Caco-2 (cell line): ENCODE measurements around the gene TRIM31. TPM values are rescaled to one million over a fixed set of nuclear protein-coding genes. Genes with fewer than 3 reads are reported as not detected.

Experiments used
- BruUV-seq: library from RNA; stranded (reverse); fragments of 400-500 nt; replicated peaks from 2 replicates; lab custom pipeline; 2021; lab: Mats Ljungman, UMichigan
- CTCF ChIA-PET: fragments of 300-600 bp; sonication (Branson Sonifier 250); formaldehyde crosslinking; loops from one replicate; lab custom pipeline; 2022; ENCODE audit warnings: antibody characterized with exemption; lab: Charles Lee
- POLR2A ChIA-PET: fragments of 300-600 bp; sonication (Branson Sonifier 250); formaldehyde crosslinking; loops from one replicate; lab custom pipeline; 2022; ENCODE audit warnings: antibody characterized with exemption; lab: Charles Lee
- DNase-seq, 2 experiments: peaks; one replicate each; pipeline versions ENCODE4 v3.0.0 to v3.0.0-alpha.2; 2020 to 2022
- H3K27me3 ChIP-seq: replicated peaks from 2 replicates; pipeline ENCODE4 v1.6.0; 2011; ENCODE audit warnings: low read length; ENCODE audit not compliant: control insufficient read depth, insufficient read depth
- H3K36me3 ChIP-seq: 2 replicates; pipeline ENCODE4 v1.5.1; 2011; ENCODE audit warnings: low read length; ENCODE audit not compliant: control insufficient read depth, insufficient read depth
- H3K4me1 ChIP-seq: fragments of 250-450 bp; sonication (Bioruptor Pico); 2 replicates; pipeline ENCODE4 v1.5.1; 2020; ENCODE audit warnings: mild to moderate bottlenecking
- H3K4me3 ChIP-seq: 2 replicates; pipeline ENCODE4 v1.5.1; 2011; ENCODE audit warnings: low read depth, mild to moderate bottlenecking, control low read depth, low read length
- H3K9me3 ChIP-seq: fragments of 250-450 bp; sonication (Bioruptor Pico); 2 replicates; pipeline ENCODE4 v1.5.1; 2020; ENCODE audit warnings: mild to moderate bottlenecking, moderate library complexity
- H3K27ac Mint-ChIP-seq: one replicate; pipeline ENCODE4 v1.8.0; 2022; ENCODE audit warnings: mixed read lengths; ENCODE audit not compliant: unreplicated experiment
- H3K27me3 Mint-ChIP-seq: one replicate; pipeline ENCODE4 v1.8.0; 2022; ENCODE audit warnings: mixed read lengths; ENCODE audit not compliant: insufficient read depth, unreplicated experiment
- H3K36me3 Mint-ChIP-seq: one replicate; pipeline ENCODE4 v1.8.0; 2022; ENCODE audit warnings: mild to moderate bottlenecking, mixed read lengths; ENCODE audit not compliant: insufficient read depth, unreplicated experiment
- H3K4me1 Mint-ChIP-seq: one replicate; pipeline ENCODE4 v1.8.0; 2022; ENCODE audit warnings: low read depth, mixed read lengths; ENCODE audit not compliant: unreplicated experiment
- H3K4me3 Mint-ChIP-seq: one replicate; pipeline ENCODE4 v1.8.0; 2022; ENCODE audit warnings: mild to moderate bottlenecking, moderate library complexity, mixed read lengths; ENCODE audit not compliant: unreplicated experiment
- H3K9me3 Mint-ChIP-seq: one replicate; pipeline ENCODE4 v1.8.0; 2022; ENCODE audit warnings: mixed read lengths; ENCODE audit not compliant: unreplicated experiment
- intact Hi-C: fragments of 100-400 bp; cut with micrococcal nuclease; formaldehyde crosslinking; loops from one replicate; pipeline ENCODE4 v1.10.0; 2022; ENCODE audit not compliant: unreplicated experiment
- total RNA-seq: library from RNA; stranded (reverse); gene quantifications from 2 replicates; pipeline ENCODE4 v1.2.3, GENCODE V29; 2022
- TF ChIP-seq, protein P1 (sequence below), 2 experiments: fragments of 200-600 bp in 1 of 2; IDR thresholded peaks; 1 replicate in 1 of 2; 2 replicates in 1 of 2; pipeline versions ENCODE4 v1.5.1 to v1.8.0; 2011 to 2022; ENCODE audit warnings: antibody characterized with exemption in 1 of 2, control low read depth in 1 of 2, inconsistent platforms in 1 of 2, low read depth in 1 of 2, low read length in 1 of 2, mild to moderate bottlenecking in 1 of 2, moderate library complexity in 1 of 2; ENCODE audit not compliant: insufficient read depth in 1 of 2, severe bottlenecking in 1 of 2, unreplicated experiment in 1 of 2

The TRIM31 gene
- total RNA-seq, 1 experiment from 2014 or later: 0.70 TPM

DNA sequence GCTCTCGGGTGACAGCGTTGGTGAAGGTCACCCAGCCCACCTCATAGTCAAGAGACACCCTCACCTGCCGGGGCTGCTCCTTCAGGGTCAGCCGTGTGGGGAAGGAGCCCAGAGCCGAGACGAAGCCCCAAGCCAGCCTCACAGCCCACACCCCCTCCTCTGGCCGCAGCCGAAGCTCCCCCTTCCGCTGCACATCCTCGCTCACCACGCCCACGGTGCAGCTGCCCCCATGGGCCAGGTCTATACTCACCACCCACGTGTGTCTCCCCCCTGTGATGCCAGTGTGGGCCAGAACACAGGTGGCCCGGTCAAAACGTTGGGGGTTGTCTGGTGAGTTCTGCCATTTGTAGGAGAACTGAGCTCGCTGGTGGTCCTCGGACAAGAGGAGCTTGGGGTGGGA lies 41.2 kb upstream of the TRIM31 start:
- intact Hi-C loops: no loop called here
- TF ChIP-seq, protein P1, sequence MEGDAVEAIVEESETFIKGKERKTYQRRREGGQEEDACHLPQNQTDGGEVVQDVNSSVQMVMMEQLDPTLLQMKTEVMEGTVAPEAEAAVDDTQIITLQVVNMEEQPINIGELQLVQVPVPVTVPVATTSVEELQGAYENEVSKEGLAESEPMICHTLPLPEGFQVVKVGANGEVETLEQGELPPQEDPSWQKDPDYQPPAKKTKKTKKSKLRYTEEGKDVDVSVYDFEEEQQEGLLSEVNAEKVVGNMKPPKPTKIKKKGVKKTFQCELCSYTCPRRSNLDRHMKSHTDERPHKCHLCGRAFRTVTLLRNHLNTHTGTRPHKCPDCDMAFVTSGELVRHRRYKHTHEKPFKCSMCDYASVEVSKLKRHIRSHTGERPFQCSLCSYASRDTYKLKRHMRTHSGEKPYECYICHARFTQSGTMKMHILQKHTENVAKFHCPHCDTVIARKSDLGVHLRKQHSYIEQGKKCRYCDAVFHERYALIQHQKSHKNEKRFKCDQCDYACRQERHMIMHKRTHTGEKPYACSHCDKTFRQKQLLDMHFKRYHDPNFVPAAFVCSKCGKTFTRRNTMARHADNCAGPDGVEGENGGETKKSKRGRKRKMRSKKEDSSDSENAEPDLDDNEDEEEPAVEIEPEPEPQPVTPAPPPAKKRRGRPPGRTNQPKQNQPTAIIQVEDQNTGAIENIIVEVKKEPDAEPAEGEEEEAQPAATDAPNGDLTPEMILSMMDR (IDR thresholded peaks at IDR 0.05; ENCODE audit: insufficient read depth in 1 of 2, low read depth in 1 of 2, low read length in 1 of 2, severe bottlenecking in 1 of 2, unreplicated experiment in 1 of 2): no peak
- H3K27me3 Mint-ChIP-seq: no peaks in the 10 kb centered on the region
- no peak for DNase-seq
- H3K4me1 Mint-ChIP-seq: no peaks in the 10 kb centered on the region
- Histone ChIP-seq H3K27me3 (no peaks in the 10 kb centered on the region), H3K4me3 (no peak overlapping the region), H3K36me3 (no peaks in the 10 kb centered on the region), H3K4me1 (no peaks in the 10 kb centered on the region; the same call in 1 of the 2 replicates), H3K9me3 (no peaks in the 10 kb centered on the region)
- H3K9me3 Mint-ChIP-seq: no peaks in the 10 kb centered on the region
- H3K36me3 Mint-ChIP-seq: no peaks in the 10 kb centered on the region
- no peak overlapping the region for H3K27ac Mint-ChIP-seq
- BruUV-seq: no TSS peak
- ChIA-PET CTCF (no interaction called here), POLR2A (no interaction called here)
- no peak overlapping the region for H3K4me3 Mint-ChIP-seq

GRCh38 chr6:30152910-30153610 lies 40.2 kb upstream of the TRIM31 start:
- Mint-ChIP-seq H3K36me3 (no peaks in the 10 kb centered on the region), H3K4me1 (no peaks in the 10 kb centered on the region), H3K9me3 (no peaks in the 10 kb centered on the region), H3K4me3 (no peak overlapping the region), H3K27ac (no peak overlapping the region), H3K27me3 (no peaks in the 10 kb centered on the region)
- ChIA-PET POLR2A (no interaction called here), CTCF (no interaction called here)
- Histone ChIP-seq H3K9me3 (no peaks in the 10 kb centered on the region), H3K4me1 (no peaks in the 10 kb centered on the region; the same call in 1 of the 2 replicates), H3K36me3 (no peaks in the 10 kb centered on the region), H3K4me3 (no peak overlapping the region), H3K27me3 (no peaks in the 10 kb centered on the region)
- intact Hi-C loops: no loop called here
- TF ChIP-seq, protein P1 (IDR thresholded peaks at IDR 0.05; ENCODE audit: insufficient read depth in 1 of 2, low read depth in 1 of 2, low read length in 1 of 2, severe bottlenecking in 1 of 2, unreplicated experiment in 1 of 2): no peak
- DNase-seq: no peak
- no TSS peak for BruUV-seq

DNA sequence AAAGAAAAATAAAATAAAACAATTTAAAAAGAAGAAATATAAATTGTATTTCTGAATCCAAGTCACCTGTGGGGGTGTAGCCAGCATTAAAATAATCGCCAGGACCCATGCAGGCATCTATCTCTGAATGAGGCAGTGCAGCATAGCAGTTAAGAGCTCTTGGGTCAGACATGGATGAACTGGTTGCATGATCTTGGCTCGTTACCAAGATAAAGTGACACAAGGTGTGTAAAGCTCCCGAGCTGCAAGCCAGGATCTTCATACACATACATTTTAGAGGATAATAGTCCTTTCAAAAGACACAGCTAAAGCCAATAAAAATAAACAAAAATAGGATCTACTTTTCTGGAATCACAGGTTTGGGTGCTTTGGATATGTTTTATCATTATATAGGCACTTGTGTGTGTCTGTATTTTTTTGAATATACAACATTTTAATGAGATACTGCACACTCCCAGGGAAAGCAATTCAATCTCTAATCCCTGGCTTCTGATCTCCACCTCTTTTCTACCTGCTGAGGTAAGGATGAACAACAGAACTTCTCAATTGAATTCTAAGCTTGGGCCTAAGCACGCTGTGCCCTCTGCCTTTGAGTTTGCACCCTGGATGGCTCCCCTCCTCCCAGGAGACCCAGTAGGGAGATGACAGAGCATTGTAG lies 39.3 kb upstream of the TRIM31 start:
- Mint-ChIP-seq H3K27me3 (no peaks in the 10 kb centered on the region), H3K4me3 (no peak overlapping the region), H3K27ac (no peak overlapping the region), H3K9me3 (no peaks in the 10 kb centered on the region), H3K4me1 (no peaks in the 10 kb centered on the region), H3K36me3 (no peaks in the 10 kb centered on the region)
- Histone ChIP-seq H3K27me3 (no peaks in the 10 kb centered on the region), H3K36me3 (no peaks in the 10 kb centered on the region), H3K9me3 (no peaks in the 10 kb centered on the region), H3K4me1 (no peaks in the 10 kb centered on the region; the same call in 1 of the 2 replicates), H3K4me3 (no peak overlapping the region)
- no TSS peak for BruUV-seq
- CTCF ChIA-PET: no interaction called here
- intact Hi-C loops: no loop called here
- POLR2A ChIA-PET: no interaction called here
- no peak for DNase-seq
- TF ChIP-seq, protein P1 (IDR thresholded peaks at IDR 0.05; ENCODE audit: insufficient read depth in 1 of 2, low read depth in 1 of 2, low read length in 1 of 2, severe bottlenecking in 1 of 2, unreplicated experiment in 1 of 2): no peak
